ENCODE data around the gene PALD1.

Gene PALD1

GRCh38 chr10:70544431-70545340 lies 66.1 kb downstream of the PALD1 start:
- Histone ChIP-seq H3K79me2 (ENCODE audit: control insufficient read depth, low read length) (no peaks in the 10 kb centered on the region), H3K4me2 (ENCODE audit: low read length) (no peak overlapping the region), H3K4me3 (ENCODE audit: low read length) (no peak overlapping the region), H3K27ac (ENCODE audit: low read depth, low read length) (no peak overlapping the region), H3K4me1 (ENCODE audit: control insufficient read depth, low read length) (peaks cover 26% of the 10 kb centered on the region), H3K9me3 (ENCODE audit: control insufficient read depth, insufficient read depth, low read length) (no peaks in the 10 kb centered on the region), H4K20me1 (ENCODE audit: control insufficient read depth, insufficient read depth, low read depth, low read length) (no peaks in the 10 kb centered on the region; the same call in 1 of the 2 replicates), H3K36me3 (ENCODE audit: control insufficient read depth, low read length) (peaks cover 54% of the 10 kb centered on the region), H3K9me2 (replicated peaks; ENCODE audit: control insufficient read depth, low read length) (no peaks in the 10 kb centered on the region), H3F3A (ENCODE audit: control insufficient read depth, insufficient read depth) (no peaks in the 10 kb centered on the region), H3K27me3 (ENCODE audit: control insufficient read depth, low read length) (no peaks in the 10 kb centered on the region)
- TF ChIP-seq CTCF (IDR thresholded peaks at IDR 0.05; ENCODE audit: low read depth, low read length, poor library complexity, severe bottlenecking) (no peak), EZH2phosphoT487 (IDR thresholded peaks at IDR 0.05; ENCODE audit: borderline replicate concordance, low read length) (no peak)

- peaks cover 53% of the 10 kb centered on the region for H3K36me3 ChIP-seq (ENCODE audit: control insufficient read depth, low read length)
- no peak overlapping the region for H3K27ac ChIP-seq (ENCODE audit: low read depth, low read length)
These were observed 68.0 kb downstream of the PALD1 start for GRCh38 chr10:70546584-70546983.

GRCh38 chr10:70549351-70549961 lies 70.9 kb downstream of the PALD1 start:
- Histone ChIP-seq H3K4me2 (ENCODE audit: low read length) (no peak overlapping the region), H3K4me1 (ENCODE audit: control insufficient read depth, low read length) (no peaks in the 10 kb centered on the region), H4K20me1 (ENCODE audit: control insufficient read depth, insufficient read depth, low read depth, low read length) (no peaks in the 10 kb centered on the region), H3K27me3 (ENCODE audit: control insufficient read depth, low read length) (no peaks in the 10 kb centered on the region), H3K4me3 (ENCODE audit: low read length) (no peak overlapping the region), H3F3A (ENCODE audit: control insufficient read depth, insufficient read depth) (no peaks in the 10 kb centered on the region), H3K9me3 (ENCODE audit: control insufficient read depth, insufficient read depth, low read length) (no peaks in the 10 kb centered on the region), H3K9me2 (replicated peaks; ENCODE audit: control insufficient read depth, low read length) (no peaks in the 10 kb centered on the region), H3K79me2 (ENCODE audit: control insufficient read depth, low read length) (no peaks in the 10 kb centered on the region), H3K36me3 (ENCODE audit: control insufficient read depth, low read length) (peaks cover 53% of the 10 kb centered on the region), H3K27ac (ENCODE audit: low read depth, low read length) (no peak overlapping the region)
- TF ChIP-seq CTCF (IDR thresholded peaks at IDR 0.05; ENCODE audit: low read depth, low read length, poor library complexity, severe bottlenecking) (no peak), EZH2phosphoT487 (IDR thresholded peaks at IDR 0.05; ENCODE audit: borderline replicate concordance, low read length) (no peak)

More at GRCh38 chr10:70546584-70546983, 68.0 kb downstream of the PALD1 start:
- Histone ChIP-seq H3K4me3 (ENCODE audit: low read length) (no peak overlapping the region), H3K27me3 (ENCODE audit: control insufficient read depth, low read length) (no peaks in the 10 kb centered on the region), H3K4me2 (ENCODE audit: low read length) (no peak overlapping the region), H3K9me2 (replicated peaks; ENCODE audit: control insufficient read depth, low read length) (no peaks in the 10 kb centered on the region), H3K4me1 (ENCODE audit: control insufficient read depth, low read length) (peaks cover 12% of the 10 kb centered on the region), H3K9me3 (ENCODE audit: control insufficient read depth, insufficient read depth, low read length) (no peaks in the 10 kb centered on the region), H3F3A (ENCODE audit: control insufficient read depth, insufficient read depth) (no peaks in the 10 kb centered on the region), H4K20me1 (ENCODE audit: control insufficient read depth, insufficient read depth, low read depth, low read length) (no peaks in the 10 kb centered on the region; the same call in 1 of the 2 replicates), H3K79me2 (ENCODE audit: control insufficient read depth, low read length) (no peaks in the 10 kb centered on the region)
- TF ChIP-seq EZH2phosphoT487 (IDR thresholded peaks at IDR 0.05; ENCODE audit: borderline replicate concordance, low read length), result no peak

All from DOHH2 (cell line).